Naive thymus-derived CD8-positive, alpha-beta T cell (primary cell): Measurements from ENCODE around the gene PAF1. TPM values are rescaled to one million over a fixed set of nuclear protein-coding genes. Genes with fewer than 3 reads are reported as not detected.
A peak's percentile ranks its signal among the peaks of the same experiment; 100 is the strongest.

Experiments
- ATAC-seq, 2 donors: fragments of 150-1000 bp; cut with Tn5 transposase in 1 of 2; sonication (Bioruptor Pico), chemical (Tn5 transposase) in 1 of 2; 1 replicate in 1 of 2; 2 replicates in 1 of 2; pipeline ENCODE4 v1.10.0; 2021; ENCODE audit warnings: mild to moderate bottlenecking in 2 of 2, moderate library complexity in 2 of 2
- POLR2A ChIA-PET: fragments of 350-600 bp; sonication (Branson Sonifier 250); formaldehyde crosslinking; loops from one replicate; lab custom pipeline; 2021; ENCODE audit warnings: antibody characterized with exemption; lab: Charles Lee
- DNase-seq, 10 donors: peaks; one replicate each; pipeline versions ENCODE4 v3.0.0 to v3.0.0-alpha.2; 2020 to 2022
- H3K27ac Mint-ChIP-seq, 10 donors: one replicate each; pipeline ENCODE4 v1.8.0; 2020 to 2022; ENCODE audit warnings: mild to moderate bottlenecking in 10 of 10, mixed read lengths in 10 of 10, moderate library complexity in 4 of 10, inconsistent platforms in 1 of 10
- H3K27me3 Mint-ChIP-seq, 5 donors: one replicate each; pipeline ENCODE4 v1.8.0; 2021 to 2022; ENCODE audit warnings: mixed read lengths in 5 of 5
- H3K36me3 Mint-ChIP-seq, 3 donors: one replicate each; pipeline ENCODE4 v1.8.0; 2020 to 2022; ENCODE audit warnings: mixed read lengths in 3 of 3, mild to moderate bottlenecking in 2 of 3, inconsistent platforms in 1 of 3
- H3K4me1 Mint-ChIP-seq, 4 donors: one replicate each; pipeline ENCODE4 v1.8.0; 2021 to 2022; ENCODE audit warnings: mixed read lengths in 4 of 4
- H3K4me3 Mint-ChIP-seq, 10 donors: one replicate each; pipeline ENCODE4 v1.8.0; 2020 to 2022; ENCODE audit warnings: mild to moderate bottlenecking in 10 of 10, mixed read lengths in 10 of 10, moderate library complexity in 6 of 10, inconsistent platforms in 1 of 10
- H3K9me3 Mint-ChIP-seq, 9 donors: one replicate each; pipeline ENCODE4 v1.8.0; 2020 to 2022; ENCODE audit warnings: mixed read lengths in 9 of 9, mild to moderate bottlenecking in 3 of 9, inconsistent platforms in 1 of 9, moderate library complexity in 1 of 9
- polyA plus RNA-seq, 3 donors: library from polyadenylated mRNA; unstranded; fragments of 300-500 nt; fragmentation: Illumina TruSeq; gene quantifications; one replicate each; pipeline ENCODE4 v1.2.3, GENCODE V29; 2021
- total RNA-seq, 8 experiments: library from RNA in 2 of 8; stranded (reverse) in 2 of 8; gene quantifications; one replicate each; pipeline ENCODE4 v1.2.3 and lab custom pipeline; 2021 to 2026

Gene PAF1
- total and polyA plus RNA-seq, 5 experiments from 2014 or later, result 30.7 to 53.0 (median 44.4) TPM

DNA sequence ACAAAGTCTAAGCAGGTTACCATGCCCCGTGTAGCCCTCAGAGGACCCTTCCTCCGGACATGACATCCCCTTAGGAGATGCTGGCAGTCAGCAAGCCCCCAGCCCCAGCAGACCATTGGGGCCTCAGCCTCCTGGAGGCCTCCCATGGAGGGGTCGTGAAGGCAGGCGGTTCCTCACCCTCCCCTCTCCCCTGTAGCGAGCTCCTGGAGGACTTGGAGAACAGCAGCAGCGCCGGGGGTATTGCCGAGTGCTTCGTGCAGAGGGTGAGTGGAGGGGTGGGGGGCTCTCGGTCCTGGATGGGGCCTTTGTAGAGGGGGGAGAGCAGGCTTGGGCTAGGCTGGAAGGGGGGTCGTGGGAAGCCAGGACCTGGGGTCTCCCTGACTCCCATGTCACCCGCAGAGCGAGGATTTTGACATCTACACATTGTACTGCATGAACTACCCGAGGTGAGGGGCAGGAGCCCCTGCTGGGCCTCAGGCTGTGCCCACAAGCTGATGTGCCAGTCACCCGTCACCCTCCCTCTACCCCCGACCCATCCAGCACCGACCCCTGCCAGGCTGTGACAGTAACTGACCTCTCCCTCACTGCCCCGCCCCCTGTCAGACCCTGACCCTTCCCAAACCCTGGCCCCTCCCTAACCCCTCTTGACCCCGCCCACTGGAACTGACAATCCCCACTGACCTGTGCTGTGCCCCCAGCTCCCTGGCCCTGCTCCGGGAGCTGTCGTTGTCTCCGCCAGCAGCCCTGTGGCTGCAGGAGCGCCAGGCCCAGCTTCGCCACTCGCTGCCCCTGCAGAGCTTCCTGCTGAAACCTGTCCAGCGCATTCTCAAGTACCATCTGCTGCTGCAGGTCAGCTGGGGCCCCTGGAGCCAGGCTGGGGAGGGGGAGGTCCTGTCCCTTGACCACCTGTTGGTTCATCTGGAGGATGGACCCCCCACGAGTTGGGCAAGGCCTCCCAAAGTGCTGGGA, 25.5 kb upstream of the PAF1 start:
- Mint-ChIP-seq H3K9me3 (peaks cover 0 to 5% (median 0%) of the 10 kb centered on the region in 9 donors), H3K4me3 (no peak overlapping the region), H3K27ac (peak overlapping the region in 5 of 10 donors; percentile 2 to 66 (median 46)), H3K27me3 (peaks cover 0 to 4% (median 0%) of the 10 kb centered on the region in 5 donors), H3K36me3 (peaks cover 0 to 24% (median 5%) of the 10 kb centered on the region in 3 donors), H3K4me1 (peaks cover 20 to 32% (median 23%) of the 10 kb centered on the region in 4 donors)
- POLR2A ChIA-PET, result interaction anchor here (1.0 to 7.2 kb wide), 5 partner anchors 10 to 18 kb away, joined by 3 to 91 read pairs (median 4); partner anchors contain the start of genes RPS16 and ZFP36
- no peak for DNase-seq
- no peak for ATAC-seq

DNA sequence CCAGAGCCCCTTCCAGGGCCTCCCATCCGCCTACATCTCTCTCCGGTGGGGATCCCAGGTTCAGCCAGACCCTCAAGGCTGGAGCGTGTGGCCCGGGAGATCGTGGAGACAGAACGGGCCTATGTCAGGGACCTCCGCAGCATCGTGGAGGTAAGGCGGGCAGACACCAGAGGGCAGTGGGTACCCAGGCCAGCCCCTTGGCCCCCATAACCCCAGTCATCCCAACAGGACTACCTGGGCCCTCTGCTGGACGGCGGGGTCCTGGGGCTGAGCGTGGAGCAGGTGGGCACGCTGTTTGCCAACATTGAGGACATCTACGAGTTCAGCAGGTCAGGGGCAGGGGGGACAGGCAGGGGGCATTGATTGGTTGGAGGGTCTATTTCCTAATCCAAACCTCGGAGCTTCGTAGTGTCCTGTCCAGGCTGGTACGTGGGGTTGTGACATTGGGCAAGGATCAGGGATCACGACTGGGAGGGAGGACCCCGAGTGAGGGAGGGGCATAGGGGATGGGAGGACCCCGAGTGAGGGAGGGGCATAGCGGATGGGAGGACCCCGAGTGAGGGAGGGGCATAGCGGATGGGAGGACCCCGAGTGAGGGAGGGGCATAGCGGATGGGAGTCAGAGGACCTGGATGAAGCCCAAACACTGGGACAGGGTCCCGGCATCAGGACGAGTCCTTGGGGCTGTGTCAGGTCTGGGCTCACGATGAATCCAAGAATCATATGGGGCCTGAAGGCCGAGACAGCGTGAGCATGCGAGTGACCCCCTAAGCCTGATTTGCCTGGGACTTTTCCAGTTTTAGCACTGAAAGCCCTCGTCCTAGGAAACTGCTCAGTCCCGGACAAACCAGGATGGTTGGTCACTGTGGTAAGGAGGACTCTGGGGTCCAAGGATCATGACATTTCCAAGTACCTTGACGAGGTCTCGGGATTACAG, 24.5 kb upstream of the PAF1 start:
- H3K4me3 Mint-ChIP-seq, result peak overlapping the region in 2 of 10 donors; percentile 8 to 65
- ATAC-seq, result no peak
- peaks cover 0 to 5% (median 0%) of the 10 kb centered on the region in 9 donors for H3K9me3 Mint-ChIP-seq
- peak overlapping the region in 6 of 10 donors; percentile 32 to 94 (median 80) for H3K27ac Mint-ChIP-seq
- DNase-seq, result no peak
- POLR2A ChIA-PET, result interaction anchor here (1.1 to 7.2 kb wide), 5 partner anchors 11 to 80 kb away, joined by 4 to 258 read pairs (median 15); partner anchors contain the start of genes GMFG, MED29, PAF1 and RPS16
- H3K36me3 Mint-ChIP-seq, result peaks cover 0 to 19% (median 5%) of the 10 kb centered on the region in 3 donors
- peaks cover 30 to 42% (median 33%) of the 10 kb centered on the region in 4 donors for H3K4me1 Mint-ChIP-seq
- H3K27me3 Mint-ChIP-seq, result peaks cover 0 to 4% (median 0%) of the 10 kb centered on the region in 5 donors

DNA sequence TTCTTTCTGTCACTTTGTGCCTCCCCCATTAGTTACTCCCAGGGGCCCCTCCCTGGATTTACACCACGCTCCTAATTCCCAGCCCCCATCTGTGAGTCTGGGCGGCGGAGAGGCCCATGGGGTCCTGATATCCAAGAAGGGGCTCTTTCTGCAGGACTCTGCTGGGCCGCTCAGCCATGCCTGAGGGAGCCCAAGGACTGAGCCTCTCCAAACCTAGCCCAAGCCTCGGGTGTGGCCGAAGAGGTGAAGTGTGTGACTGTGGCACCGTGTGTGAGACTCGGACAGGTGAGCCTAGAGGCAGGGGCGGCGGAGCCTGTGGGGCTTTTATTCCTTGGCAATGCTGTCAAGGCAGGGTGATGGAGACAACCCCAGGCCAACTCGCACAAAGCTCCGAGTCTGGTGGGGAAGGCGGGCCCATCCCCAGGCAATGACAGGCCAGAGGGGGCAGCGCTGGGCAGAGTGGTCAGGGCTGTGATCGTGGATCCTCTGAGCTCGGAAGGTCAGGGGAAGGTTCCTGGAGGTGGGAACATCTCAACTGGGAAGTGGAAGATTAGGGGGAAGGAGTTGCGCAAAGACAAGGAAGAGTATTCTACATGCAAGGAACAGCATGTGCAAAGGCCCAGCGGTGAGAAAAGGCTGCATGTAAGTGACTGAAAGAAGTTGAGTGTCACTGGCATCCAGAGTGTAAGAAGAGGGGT, 23.2 kb upstream of the PAF1 start:
- POLR2A ChIA-PET, result interaction anchor here (1.1 to 7.2 kb wide), 8 partner anchors 10 to 78 kb away, joined by 3 to 258 read pairs (median 10); partner anchors contain the start of genes GMFG, MED29, PAF1 and RPS16
- Mint-ChIP-seq H3K4me1 (peaks cover 33 to 50% (median 36%) of the 10 kb centered on the region in 4 donors), H3K9me3 (peaks cover 0 to 5% (median 0%) of the 10 kb centered on the region in 9 donors), H3K4me3 (peak overlapping the region; percentile 79 to 97 (median 87)), H3K36me3 (peaks cover 0 to 16% (median 4%) of the 10 kb centered on the region in 3 donors), H3K27ac (peak overlapping the region; percentile 85 to 96 (median 92)), H3K27me3 (peaks cover 0 to 4% (median 0%) of the 10 kb centered on the region in 5 donors)
- no peak for ATAC-seq
- no peak for DNase-seq

DNA sequence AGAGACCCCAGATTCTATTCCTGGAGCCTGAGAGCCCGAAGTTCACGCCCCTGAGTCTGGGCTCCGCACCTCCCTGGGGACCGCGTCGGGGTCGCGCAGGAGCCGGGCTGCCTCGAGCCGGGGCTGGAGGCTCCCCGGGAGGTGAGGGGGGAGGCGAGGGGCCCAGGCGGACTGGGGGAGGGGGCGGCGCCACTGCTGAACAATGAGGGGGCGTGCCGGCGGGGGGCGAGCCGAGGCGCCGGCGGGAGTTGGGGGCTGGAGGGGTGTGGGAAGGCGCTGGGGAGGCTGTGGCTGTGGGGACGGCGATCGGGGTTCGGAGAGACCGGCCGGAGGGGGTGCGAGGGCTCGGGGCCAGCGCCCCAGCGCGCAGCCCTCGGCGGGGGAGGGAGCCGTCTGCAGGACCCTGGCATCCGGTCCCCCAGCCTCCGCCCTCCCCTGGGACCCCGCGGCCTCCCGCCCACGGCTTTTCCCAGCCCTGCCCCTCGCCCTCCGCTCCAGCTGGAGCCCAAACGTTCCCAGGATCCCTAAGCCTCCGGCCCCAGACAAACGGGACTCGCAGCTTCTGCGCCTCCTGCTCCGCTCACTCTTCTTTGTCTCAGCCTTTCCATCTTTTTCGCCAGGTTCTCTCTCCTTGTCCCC, 22.5 kb upstream of the PAF1 start:
- H3K4me1 Mint-ChIP-seq, result peaks cover 38 to 56% (median 41%) of the 10 kb centered on the region in 4 donors
- H3K27me3 Mint-ChIP-seq, result peaks cover 0 to 4% (median 0%) of the 10 kb centered on the region in 5 donors
- peak overlapping the region; percentile 85 to 100 (median 98) for H3K27ac Mint-ChIP-seq
- peak overlapping the region; percentile 79 to 98 (median 91) for H3K4me3 Mint-ChIP-seq
- ATAC-seq, result no peak
- peak in 4 of 10 donors; percentile 24 to 53 (median 32) for DNase-seq
- H3K9me3 Mint-ChIP-seq, result peaks cover 0 to 5% (median 0%) of the 10 kb centered on the region in 9 donors
- POLR2A ChIA-PET, result interaction anchor here (1.1 to 7.2 kb wide), 7 partner anchors 10 to 32 kb away, joined by 3 to 258 read pairs (median 15); partner anchors contain the start of genes MED29, PAF1, RPS16 and SUPT5H
- H3K36me3 Mint-ChIP-seq, result peaks cover 6 to 20% (median 9%) of the 10 kb centered on the region in 3 donors

DNA sequence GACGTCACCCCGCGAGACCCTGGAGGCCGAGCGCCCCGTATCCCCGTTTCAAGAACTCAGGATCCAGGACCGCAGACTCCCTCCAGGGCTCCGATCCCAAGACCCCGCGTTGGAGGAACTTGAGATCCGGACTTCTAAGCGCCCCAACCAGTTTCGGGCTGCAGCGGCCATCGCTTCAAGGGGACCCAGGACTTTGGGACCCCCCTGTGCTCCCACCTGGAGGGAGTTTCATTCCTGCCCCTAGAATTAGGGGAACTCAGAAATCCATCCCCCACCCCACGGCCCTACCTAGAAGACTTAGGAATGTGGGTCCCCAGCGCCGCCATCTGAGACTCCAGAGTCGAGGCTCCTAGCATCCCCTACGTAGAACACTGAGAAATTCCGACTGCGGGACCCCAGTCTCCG, 22.0 kb upstream of the PAF1 start:
- H3K9me3 Mint-ChIP-seq, result peaks cover 0 to 5% (median 0%) of the 10 kb centered on the region in 9 donors
- H3K27me3 Mint-ChIP-seq, result peaks cover 0 to 4% (median 0%) of the 10 kb centered on the region in 5 donors
- DNase-seq (peak in 2 of 10 donors; percentile 29 to 38), ATAC-seq (no peak)
- peak overlapping the region; percentile 48 to 100 (median 98) for H3K27ac Mint-ChIP-seq
- POLR2A ChIA-PET, result interaction anchor here (0.9 to 7.2 kb wide), 8 partner anchors 11 to 77 kb away, joined by 3 to 258 read pairs (median 14); partner anchors contain the start of genes GMFG, MED29, PAF1 and RPS16
- peaks cover 40 to 61% (median 42%) of the 10 kb centered on the region in 4 donors for H3K4me1 Mint-ChIP-seq
- H3K4me3 Mint-ChIP-seq, result peak overlapping the region; percentile 79 to 98 (median 89)
- peaks cover 6 to 21% (median 14%) of the 10 kb centered on the region in 3 donors for H3K36me3 Mint-ChIP-seq

DNA sequence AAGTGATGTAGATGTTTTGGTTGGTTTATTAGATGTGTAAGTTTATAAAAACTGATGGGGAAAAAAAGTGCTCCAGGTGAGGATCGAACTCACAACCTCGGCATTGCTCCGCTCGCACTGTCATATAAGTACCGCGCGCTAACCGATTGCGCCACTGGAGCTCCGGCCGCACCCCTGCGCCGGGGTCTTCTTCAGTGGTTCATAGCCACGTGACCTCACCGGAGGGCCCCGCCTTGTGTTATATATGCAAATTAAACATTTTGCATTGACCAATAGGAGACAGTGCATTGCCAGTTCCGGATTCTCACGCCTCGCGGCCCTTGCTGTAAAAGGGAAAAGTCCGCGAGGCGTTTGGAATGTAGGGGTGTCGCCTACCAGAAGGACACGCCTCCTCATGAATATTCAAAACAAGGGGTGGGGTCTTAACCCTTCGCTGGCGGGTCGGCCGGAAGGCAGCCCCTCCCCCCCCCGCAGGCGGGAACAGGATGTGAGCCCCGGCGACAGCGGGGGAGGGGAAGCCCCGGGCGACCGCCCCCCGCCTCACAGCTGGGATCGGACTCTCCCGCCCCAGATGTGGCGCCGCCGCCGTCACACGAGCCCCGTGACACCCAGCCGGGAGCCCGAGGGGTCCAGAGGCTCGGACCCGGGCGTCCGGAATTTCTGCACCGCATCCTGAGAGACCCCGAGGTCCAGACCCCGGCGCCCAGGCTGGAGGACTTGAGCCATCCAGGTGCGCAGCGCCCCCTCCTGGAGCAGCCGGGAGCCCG, 21.4 kb upstream of the PAF1 start, which contains the start of gene PLEKHG2:
Gene PLEKHG2, plus strand, starts transcription at position 570 of the 767 bp plus-strand sequence. CDS start 1,418 bp downstream, outside the sequence.
- Mint-ChIP-seq H3K4me3 (peak within 1 kb of the TSS; percentile 79 to 98 (median 89)), H3K27me3 (peaks cover 0 to 4% (median 0%) of the 10 kb centered on the region in 5 donors), H3K9me3 (peaks cover 0 to 5% (median 0%) of the 10 kb centered on the region in 9 donors), H3K27ac (peak within 1 kb of the TSS; percentile 93 to 100 (median 98)), H3K4me1 (peaks cover 39 to 62% (median 42%) of the 10 kb centered on the region in 4 donors), H3K36me3 (peaks cover 6 to 22% (median 19%) of the 10 kb centered on the region in 3 donors)
- ATAC-seq (peak; percentile 58 to 70), DNase-seq (peak; percentile 91 to 100 (median 98))
- POLR2A ChIA-PET, result interaction anchor here (0.9 to 7.2 kb wide), 11 partner anchors 13 to 120 kb away, joined by 3 to 258 read pairs (median 8); partner anchors contain the start of genes EID2B, GMFG, MED29 and PAF1

DNA sequence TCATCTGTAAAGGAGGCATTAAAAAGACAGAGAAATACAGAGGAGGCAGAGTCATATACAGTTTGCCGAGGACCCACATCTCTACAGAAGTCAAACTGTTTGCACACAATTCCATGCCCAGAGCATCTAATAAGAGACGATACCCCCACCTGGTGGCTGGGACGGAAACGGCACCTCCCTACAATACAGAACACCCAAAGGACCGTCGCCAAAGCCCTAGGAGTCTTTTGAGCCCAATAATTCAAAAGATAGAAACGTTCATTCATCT, 20.9 kb upstream of the PAF1 start:
- Mint-ChIP-seq H3K9me3 (peaks cover 0 to 5% (median 0%) of the 10 kb centered on the region in 9 donors), H3K36me3 (peaks cover 6 to 23% (median 21%) of the 10 kb centered on the region in 3 donors), H3K4me3 (peak overlapping the region; percentile 79 to 98 (median 89)), H3K27ac (peak overlapping the region; percentile 93 to 100 (median 98)), H3K27me3 (peaks cover 0 to 4% (median 0%) of the 10 kb centered on the region in 5 donors), H3K4me1 (peaks cover 39 to 62% (median 42%) of the 10 kb centered on the region in 4 donors)
- POLR2A ChIA-PET, result interaction anchor here (0.9 to 7.2 kb wide), 10 partner anchors 12 to 121 kb away, joined by 3 to 258 read pairs (median 9); partner anchors contain the start of genes EID2B, GMFG, MED29 and PAF1
- peak; percentile 37 to 47 for ATAC-seq
- peak; percentile 80 to 97 (median 90) for DNase-seq

DNA sequence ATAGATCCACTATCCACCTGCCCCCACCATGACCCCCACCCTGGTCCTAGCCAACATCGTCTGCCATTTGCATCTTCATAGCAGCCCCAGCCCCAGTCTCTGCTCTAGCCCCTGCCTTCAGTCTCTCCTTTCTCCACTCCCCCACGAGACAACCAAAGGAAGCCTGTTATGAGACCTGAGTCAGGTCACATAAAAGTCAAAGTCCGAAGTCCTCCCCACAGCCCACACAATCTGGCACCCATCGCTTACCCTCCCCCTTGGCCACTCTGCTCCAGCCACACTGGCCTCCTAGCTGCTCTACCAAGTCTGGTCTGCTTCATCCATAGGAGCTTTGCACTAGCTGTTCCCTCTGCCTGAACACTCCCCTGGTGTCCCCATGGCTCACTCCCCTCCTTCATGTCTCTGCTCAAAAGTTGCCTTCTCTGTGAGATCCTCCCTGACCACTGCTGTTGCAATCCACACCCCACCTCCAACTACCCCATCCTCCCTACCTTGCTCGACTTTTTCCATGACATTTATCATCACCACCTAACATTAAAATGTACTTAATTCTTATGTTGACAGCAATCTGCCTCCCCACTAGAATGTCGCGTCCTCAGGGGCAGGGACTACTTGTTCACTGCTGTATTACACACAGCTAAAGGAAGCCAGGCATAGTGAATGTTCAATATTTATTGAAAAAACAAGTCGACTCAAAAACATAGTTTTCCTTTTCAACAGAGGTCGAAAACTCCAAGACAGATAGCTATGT, 20.4 kb upstream of the PAF1 start:
- no peak for ATAC-seq
- H3K9me3 Mint-ChIP-seq, result peaks cover 0 to 5% (median 0%) of the 10 kb centered on the region in 9 donors

DNA sequence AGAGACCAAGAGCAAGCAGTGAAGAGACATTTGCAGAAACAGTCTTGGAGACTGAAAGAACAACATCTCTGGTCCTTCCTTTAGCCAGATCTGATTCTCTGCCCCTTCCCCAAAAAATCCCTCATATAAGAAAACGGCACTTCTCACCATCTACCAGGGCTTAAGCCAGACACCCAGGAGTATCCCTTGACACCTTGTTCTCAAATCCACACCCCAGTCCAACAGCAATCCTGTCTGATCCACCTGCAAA, 19.9 kb upstream of the PAF1 start:
- peaks cover 6 to 23% (median 21%) of the 10 kb centered on the region in 3 donors for H3K36me3 Mint-ChIP-seq
- H3K4me1 Mint-ChIP-seq, result peaks cover 42 to 70% (median 45%) of the 10 kb centered on the region in 4 donors

More for the DNA sequence above, 20.4 kb upstream of the PAF1 start:
- peak in 1 of 10 donors; percentile 27 for DNase-seq
- POLR2A ChIA-PET, result interaction anchor here (0.9 to 7.2 kb wide), 10 partner anchors 12 to 121 kb away, joined by 3 to 258 read pairs (median 9); partner anchors contain the start of genes EID2B, GMFG, MED29 and PAF1
- Mint-ChIP-seq H3K4me1 (peaks cover 40 to 66% (median 42%) of the 10 kb centered on the region in 4 donors), H3K27ac (peak overlapping the region; percentile 93 to 100 (median 98)), H3K36me3 (peaks cover 6 to 23% (median 21%) of the 10 kb centered on the region in 3 donors), H3K27me3 (peaks cover 0 to 6% (median 0%) of the 10 kb centered on the region in 5 donors), H3K4me3 (peak overlapping the region; percentile 79 to 98 (median 89))

More for the DNA sequence above, 19.9 kb upstream of the PAF1 start:
- DNase-seq, result no peak
- H3K27ac Mint-ChIP-seq, result peak overlapping the region; percentile 93 to 100 (median 98)
- peaks cover 0 to 8% (median 0%) of the 10 kb centered on the region in 5 donors for H3K27me3 Mint-ChIP-seq
- peak overlapping the region; percentile 79 to 98 (median 89) for H3K4me3 Mint-ChIP-seq
- H3K9me3 Mint-ChIP-seq, result peaks cover 0 to 5% (median 0%) of the 10 kb centered on the region in 9 donors
- POLR2A ChIA-PET, result interaction anchor here (1.8 to 7.2 kb wide), 6 partner anchors 11 to 75 kb away, joined by 5 to 258 read pairs (median 32); partner anchors contain the start of genes GMFG, MED29, PAF1 and RPS16
- ATAC-seq, result no peak
